WTC11 (cell line): Measurements from ENCODE around the gene WNK2. TPM values are rescaled to one million over a fixed set of nuclear protein-coding genes. Genes with fewer than 3 reads are reported as not detected.

Source experiments
- ATAC-seq: fragments of 200-7000 bp; cut with Tn5 transposase; 2 replicates; pipeline ENCODE4 v1.10.0; 2021; ENCODE audit warnings: mild to moderate bottlenecking, moderate library complexity
- CTCF ChIA-PET: fragments of 300-600 bp; sonication (Branson Sonifier 250); formaldehyde crosslinking; loops from one replicate; lab custom pipeline; 2021; ENCODE audit warnings: antibody characterized with exemption; lab: Charles Lee
- POLR2A ChIA-PET: fragments of 350-600 bp; sonication (Branson Sonifier 250); formaldehyde crosslinking; loops from one replicate; lab custom pipeline; 2021; ENCODE audit warnings: antibody characterized with exemption; lab: Charles Lee
- DNase-seq: peaks from one replicate; pipeline ENCODE4 v3.0.0; 2021; ENCODE audit warnings: low spot score
- H3K27ac Mint-ChIP-seq: 2 replicates; pipeline ENCODE4 v1.8.0; 2021; ENCODE audit warnings: mixed read lengths
- H3K27me3 Mint-ChIP-seq: 2 replicates; pipeline ENCODE4 v1.8.0; 2021; ENCODE audit warnings: low read depth, mild to moderate bottlenecking, moderate library complexity, mixed read lengths
- H3K36me3 Mint-ChIP-seq: 2 replicates; pipeline ENCODE4 v1.8.0; 2021; ENCODE audit warnings: mixed read lengths
- H3K4me1 Mint-ChIP-seq: 2 replicates; pipeline ENCODE4 v1.8.0; 2022; ENCODE audit warnings: mixed read lengths
- H3K4me3 Mint-ChIP-seq: 2 replicates; pipeline ENCODE4 v1.8.0; 2021; ENCODE audit warnings: mild to moderate bottlenecking, moderate library complexity, mixed read lengths
- H3K9me3 Mint-ChIP-seq: 2 replicates; pipeline ENCODE4 v1.8.0; 2021; ENCODE audit warnings: mixed read lengths
- ATF1 ChIP-seq: sonication (generic); formaldehyde crosslinking; IDR thresholded peaks from 2 replicates; pipeline ENCODE4 v1.8.1; 2023; ENCODE audit warnings: mild to moderate bottlenecking, moderate library complexity, missing genetic modification reagents
- CREB1 ChIP-seq: sonication (generic); formaldehyde crosslinking; IDR thresholded peaks from 2 replicates; pipeline ENCODE4 v1.8.0; 2023; ENCODE audit warnings: mild to moderate bottlenecking, missing genetic modification reagents
- CTCF ChIP-seq: fragments of 200-600 bp; IDR thresholded peaks from 2 replicates; pipeline ENCODE4 v1.8.0; 2022; ENCODE audit warnings: antibody characterized with exemption
- ELF4 ChIP-seq: sonication (generic); formaldehyde crosslinking; IDR thresholded peaks from 2 replicates; pipeline ENCODE4 v1.8.1; 2022; ENCODE audit warnings: low read depth, mild to moderate bottlenecking, moderate library complexity, missing genetic modification reagents
- EMX1 ChIP-seq: fragments of 250-450 bp; sonication (Bioruptor Pico); IDR thresholded peaks from 2 replicates; pipeline ENCODE4 v1.8.0; 2021; ENCODE audit warnings: mild to moderate bottlenecking
- ESRRA ChIP-seq: sonication (generic); formaldehyde crosslinking; IDR thresholded peaks from 2 replicates; pipeline ENCODE4 v1.8.1; 2022; ENCODE audit warnings: mild to moderate bottlenecking, missing genetic modification reagents, borderline replicate concordance
- ETV6 ChIP-seq: sonication (generic); formaldehyde crosslinking; IDR thresholded peaks from 2 replicates; pipeline ENCODE4 v1.8.1; 2022; ENCODE audit warnings: mild to moderate bottlenecking, missing genetic modification reagents
- FOXP1 ChIP-seq: sonication (generic); formaldehyde crosslinking; IDR thresholded peaks from 2 replicates; pipeline ENCODE4 v1.8.0; 2022; ENCODE audit warnings: missing genetic modification reagents, mild to moderate bottlenecking, moderate library complexity, borderline replicate concordance
- GABPB1 ChIP-seq: sonication (generic); formaldehyde crosslinking; IDR thresholded peaks from 2 replicates; pipeline ENCODE4 v1.8.1; 2023; ENCODE audit warnings: mild to moderate bottlenecking, missing genetic modification reagents
- IRF1 ChIP-seq: sonication (generic); formaldehyde crosslinking; IDR thresholded peaks from 2 replicates; pipeline ENCODE4 v1.8.0; 2023; ENCODE audit warnings: missing genetic modification reagents
- NFE2L1 ChIP-seq: sonication (generic); formaldehyde crosslinking; IDR thresholded peaks from 2 replicates; pipeline ENCODE4 v1.8.1; 2023; ENCODE audit warnings: missing genetic modification reagents
- SMAD3 ChIP-seq: sonication (generic); formaldehyde crosslinking; IDR thresholded peaks from 2 replicates; pipeline ENCODE4 v1.8.0; 2022; ENCODE audit warnings: missing genetic modification reagents, mild to moderate bottlenecking, borderline replicate concordance
- USF2 ChIP-seq: sonication (generic); formaldehyde crosslinking; IDR thresholded peaks from 2 replicates; pipeline ENCODE4 v1.8.1; 2023; ENCODE audit warnings: mild to moderate bottlenecking, missing genetic modification reagents, moderate library complexity
- ZNF219 ChIP-seq: sonication (generic); formaldehyde crosslinking; IDR thresholded peaks from 2 replicates; pipeline ENCODE4 v1.8.0; 2023; ENCODE audit warnings: missing genetic modification reagents, mild to moderate bottlenecking, borderline replicate concordance
- ZNF317 ChIP-seq: sonication (generic); formaldehyde crosslinking; IDR thresholded peaks from 2 replicates; pipeline ENCODE4 v1.8.1; 2023; ENCODE audit warnings: low read depth, mild to moderate bottlenecking, moderate library complexity, missing genetic modification reagents, borderline replicate concordance
- ZNF396 ChIP-seq: fragments of 250-450 bp; sonication (Bioruptor Pico); IDR thresholded peaks from 2 replicates; pipeline ENCODE4 v1.8.0; 2021; ENCODE audit warnings: mild to moderate bottlenecking, moderate library complexity, borderline replicate concordance
- ZNF416 ChIP-seq: fragments of 250-450 bp; sonication (Bioruptor Pico); IDR thresholded peaks from 2 replicates; pipeline ENCODE4 v1.9.0; 2021; ENCODE audit warnings: mild to moderate bottlenecking, inconsistent platforms
- total RNA-seq: library from RNA; stranded (reverse); gene quantifications from 3 replicates; pipeline ENCODE4 v1.2.3, GENCODE V29; 2021
- TF ChIP-seq, protein P1 (sequence below): fragments of 250-450 bp; sonication (Bioruptor Pico); IDR thresholded peaks from 2 replicates; pipeline ENCODE4 v1.9.0; 2021; ENCODE audit warnings: moderate library complexity, mild to moderate bottlenecking, inconsistent platforms, borderline replicate concordance
- TF ChIP-seq, protein P2 (sequence below): sonication (generic); formaldehyde crosslinking; IDR thresholded peaks from 2 replicates; pipeline ENCODE4 v1.8.1; 2023; ENCODE audit warnings: mild to moderate bottlenecking, missing genetic modification reagents, borderline replicate concordance
- TF ChIP-seq, protein P3 (sequence below): sonication (generic); formaldehyde crosslinking; IDR thresholded peaks from 2 replicates; pipeline ENCODE4 v1.8.1; 2023; ENCODE audit warnings: mild to moderate bottlenecking, moderate library complexity, missing genetic modification reagents

The WNK2 gene
- total RNA-seq, 1 experiment from 2014 or later, result 120 TPM

GRCh38 chr9:93203026-93203717 is 19.2 kb downstream of the WNK2 start (continued):
- TF ChIP-seq, protein P1, sequence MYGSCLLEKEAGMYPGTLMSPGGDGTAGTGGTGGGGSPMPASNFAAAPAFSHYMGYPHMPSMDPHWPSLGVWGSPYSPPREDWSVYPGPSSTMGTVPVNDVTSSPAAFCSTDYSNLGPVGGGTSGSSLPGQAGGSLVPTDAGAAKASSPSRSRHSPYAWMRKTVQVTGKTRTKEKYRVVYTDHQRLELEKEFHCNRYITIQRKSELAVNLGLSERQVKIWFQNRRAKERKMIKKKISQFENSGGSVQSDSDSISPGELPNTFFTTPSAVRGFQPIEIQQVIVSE (CRISPR knock-in tag), result no peak
- TF ChIP-seq, protein P2, sequence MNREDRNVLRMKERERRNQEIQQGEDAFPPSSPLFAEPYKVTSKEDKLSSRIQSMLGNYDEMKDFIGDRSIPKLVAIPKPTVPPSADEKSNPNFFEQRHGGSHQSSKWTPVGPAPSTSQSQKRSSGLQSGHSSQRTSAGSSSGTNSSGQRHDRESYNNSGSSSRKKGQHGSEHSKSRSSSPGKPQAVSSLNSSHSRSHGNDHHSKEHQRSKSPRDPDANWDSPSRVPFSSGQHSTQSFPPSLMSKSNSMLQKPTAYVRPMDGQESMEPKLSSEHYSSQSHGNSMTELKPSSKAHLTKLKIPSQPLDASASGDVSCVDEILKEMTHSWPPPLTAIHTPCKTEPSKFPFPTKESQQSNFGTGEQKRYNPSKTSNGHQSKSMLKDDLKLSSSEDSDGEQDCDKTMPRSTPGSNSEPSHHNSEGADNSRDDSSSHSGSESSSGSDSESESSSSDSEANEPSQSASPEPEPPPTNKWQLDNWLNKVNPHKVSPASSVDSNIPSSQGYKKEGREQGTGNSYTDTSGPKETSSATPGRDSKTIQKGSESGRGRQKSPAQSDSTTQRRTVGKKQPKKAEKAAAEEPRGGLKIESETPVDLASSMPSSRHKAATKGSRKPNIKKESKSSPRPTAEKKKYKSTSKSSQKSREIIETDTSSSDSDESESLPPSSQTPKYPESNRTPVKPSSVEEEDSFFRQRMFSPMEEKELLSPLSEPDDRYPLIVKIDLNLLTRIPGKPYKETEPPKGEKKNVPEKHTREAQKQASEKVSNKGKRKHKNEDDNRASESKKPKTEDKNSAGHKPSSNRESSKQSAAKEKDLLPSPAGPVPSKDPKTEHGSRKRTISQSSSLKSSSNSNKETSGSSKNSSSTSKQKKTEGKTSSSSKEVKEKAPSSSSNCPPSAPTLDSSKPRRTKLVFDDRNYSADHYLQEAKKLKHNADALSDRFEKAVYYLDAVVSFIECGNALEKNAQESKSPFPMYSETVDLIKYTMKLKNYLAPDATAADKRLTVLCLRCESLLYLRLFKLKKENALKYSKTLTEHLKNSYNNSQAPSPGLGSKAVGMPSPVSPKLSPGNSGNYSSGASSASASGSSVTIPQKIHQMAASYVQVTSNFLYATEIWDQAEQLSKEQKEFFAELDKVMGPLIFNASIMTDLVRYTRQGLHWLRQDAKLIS (CRISPR knock-in tag), result no peak
- TF ChIP-seq USF2 (CRISPR knock-in tag) (no peak), ESRRA (CRISPR knock-in tag) (no peak), ZNF416 (CRISPR knock-in tag) (no peak)

- H3K4me3 Mint-ChIP-seq, result no peak overlapping the region
- POLR2A ChIA-PET, result no interaction called here
- no peak for DNase-seq
- H3K4me1 Mint-ChIP-seq, result peaks cover 11% of the 10 kb centered on the region
- peak overlapping the region; percentile 74; the same call in 1 of the 2 replicates for H3K27ac Mint-ChIP-seq
- TF ChIP-seq EMX1 (CRISPR knock-in tag) (no peak), ZNF317 (CRISPR knock-in tag) (no peak), SMAD3 (CRISPR knock-in tag) (no peak), CREB1 (CRISPR knock-in tag) (no peak), ETV6 (no peak), ESRRA (CRISPR knock-in tag) (no peak), ZNF396 (CRISPR knock-in tag) (no peak)
- TF ChIP-seq, all 79 proteins: peak for 0
- H3K36me3 Mint-ChIP-seq, result peaks cover 7% of the 10 kb centered on the region; the same call in 1 of the 2 replicates
- peaks cover 8% of the 10 kb centered on the region for H3K9me3 Mint-ChIP-seq
- H3K27me3 Mint-ChIP-seq, result no peaks in the 10 kb centered on the region
- CTCF ChIA-PET, result interaction anchor here (1.4 kb wide), 1 partner anchor 50 kb away, joined by 4 read pairs; no protein-coding TSS in a partner anchor
- ATAC-seq, result no peak
These were observed 20.0 kb downstream of the WNK2 start for GRCh38 chr9:93203718-93204469.

DNA sequence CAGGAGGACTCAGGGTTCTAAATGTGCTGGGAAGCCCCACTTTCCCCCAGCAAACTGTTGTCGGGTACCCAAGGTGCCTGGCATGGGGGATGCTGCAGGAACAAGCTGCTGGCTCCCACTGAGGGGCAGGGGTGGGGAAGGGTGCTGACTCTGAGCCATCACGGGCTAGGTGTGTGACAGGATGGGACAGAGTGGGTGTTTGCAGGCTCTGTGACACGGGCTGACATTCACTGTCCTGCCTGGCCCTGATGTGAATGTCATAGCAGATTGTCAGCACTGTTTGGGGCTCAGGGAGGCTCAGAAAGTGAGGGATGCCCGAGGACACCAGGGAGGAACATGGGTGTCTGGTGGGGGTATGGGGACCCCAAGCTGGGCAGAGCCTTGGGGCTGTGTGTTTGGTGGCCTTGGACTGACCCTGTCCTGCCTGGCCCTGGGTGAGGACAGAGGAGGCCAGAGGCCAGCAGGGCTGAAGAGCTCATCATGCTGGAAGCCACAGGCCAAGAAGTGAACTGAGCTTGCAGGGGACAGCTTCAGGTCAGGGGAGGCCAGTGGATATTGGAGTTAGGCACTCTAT is 20.6 kb downstream of the WNK2 start:
- Mint-ChIP-seq H3K4me1 (peaks cover 11% of the 10 kb centered on the region), H3K4me3 (no peak overlapping the region), H3K27ac (0 out of 2 replicates have a peak overlapping the region, but pooled peaks have one; percentile 37), H3K9me3 (peaks cover 9% of the 10 kb centered on the region), H3K27me3 (no peaks in the 10 kb centered on the region), H3K36me3 (peaks cover 7% of the 10 kb centered on the region; the same call in 1 of the 2 replicates)
- no peak for DNase-seq
- ATAC-seq, result no peak
- CTCF ChIA-PET, result interaction anchor here (1.4 kb wide), 1 partner anchor 51 kb away, joined by 4 read pairs; no protein-coding TSS in a partner anchor
- POLR2A ChIA-PET, result no interaction called here
- TF ChIP-seq ZNF219 (no peak), CTCF (no peak), NFE2L1 (CRISPR knock-in tag) (no peak), GABPB1 (CRISPR knock-in tag) (no peak), ZNF396 (CRISPR knock-in tag) (no peak), ATF1 (CRISPR knock-in tag) (no peak), IRF1 (CRISPR knock-in tag) (no peak), ELF4 (CRISPR knock-in tag) (no peak), FOXP1 (CRISPR knock-in tag) (no peak)
- TF ChIP-seq, protein P3, sequence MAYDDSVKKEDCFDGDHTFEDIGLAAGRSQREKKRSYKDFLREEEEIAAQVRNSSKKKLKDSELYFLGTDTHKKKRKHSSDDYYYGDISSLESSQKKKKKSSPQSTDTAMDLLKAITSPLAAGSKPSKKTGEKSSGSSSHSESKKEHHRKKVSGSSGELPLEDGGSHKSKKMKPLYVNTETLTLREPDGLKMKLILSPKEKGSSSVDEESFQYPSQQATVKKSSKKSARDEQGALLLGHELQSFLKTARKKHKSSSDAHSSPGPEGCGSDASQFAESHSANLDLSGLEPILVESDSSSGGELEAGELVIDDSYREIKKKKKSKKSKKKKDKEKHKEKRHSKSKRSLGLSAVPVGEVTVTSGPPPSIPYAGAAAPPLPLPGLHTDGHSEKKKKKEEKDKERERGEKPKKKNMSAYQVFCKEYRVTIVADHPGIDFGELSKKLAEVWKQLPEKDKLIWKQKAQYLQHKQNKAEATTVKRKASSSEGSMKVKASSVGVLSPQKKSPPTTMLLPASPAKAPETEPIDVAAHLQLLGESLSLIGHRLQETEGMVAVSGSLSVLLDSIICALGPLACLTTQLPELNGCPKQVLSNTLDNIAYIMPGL (CRISPR knock-in tag), result no peak
